ENCODE measurements around the gene CYP1A2. TPM values are rescaled to one million over a fixed set of nuclear protein-coding genes. Genes with fewer than 3 reads are reported as not detected.

CYP1A2 gene
- total RNA-seq, 1 experiment from 2014 or later, result not detected

DNA sequence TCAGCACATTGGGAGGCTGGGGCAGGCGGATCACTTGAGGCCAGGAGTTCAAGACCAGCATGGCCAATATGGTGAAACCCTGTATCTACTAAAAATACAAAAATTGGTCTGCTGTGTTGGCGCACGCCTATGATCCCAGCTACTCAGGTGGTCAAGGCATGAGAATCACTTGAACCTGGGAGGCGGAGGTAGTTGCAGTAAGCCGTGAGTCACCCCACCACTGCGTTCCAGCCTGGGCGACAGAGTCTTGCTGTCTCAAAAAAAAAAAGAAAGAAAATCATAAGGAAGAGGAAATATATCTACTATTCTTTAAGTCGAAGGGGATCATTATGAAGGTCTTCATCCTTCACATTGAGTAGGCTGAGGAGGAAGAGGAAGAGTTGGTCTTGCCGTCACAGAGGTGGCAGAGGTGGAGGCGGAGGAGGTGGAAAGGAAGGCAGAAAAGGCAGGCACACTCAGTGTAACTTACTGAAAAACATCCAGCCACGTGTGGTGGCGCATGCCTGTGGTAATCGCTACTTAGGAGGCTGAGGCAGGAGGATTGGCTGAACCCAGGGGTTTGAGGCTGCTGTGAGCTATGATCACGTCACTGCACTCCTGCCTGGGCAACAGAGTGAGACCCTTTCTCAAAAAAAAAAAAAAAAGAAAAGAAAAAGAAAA, 47.5 kb downstream of the CYP1A2 start:
- H3K14ac ChIP-seq (ENCODE audit: insufficient read depth, low read length), result no peak overlapping the region
- no peak overlapping the region for H3K23ac ChIP-seq (ENCODE audit: insufficient read length, low read depth, low read length)
- no peak overlapping the region for H3K4me2 ChIP-seq (ENCODE audit: insufficient read depth, insufficient read length, low read length)
- no peak overlapping the region for H2BK120ac ChIP-seq (ENCODE audit: low read depth, low read length, poor library complexity, severe bottlenecking)
- H3K56ac ChIP-seq (ENCODE audit: insufficient read length, low read depth, low read length), result no peak overlapping the region
- no peak overlapping the region for H2BK20ac ChIP-seq (ENCODE audit: low read depth, low read length, poor library complexity, severe bottlenecking)
- no peak for DNase-seq
- H4K5ac ChIP-seq (ENCODE audit: insufficient read length, low read depth, low read length), result no peak overlapping the region
- no peak overlapping the region for H2BK15ac ChIP-seq (ENCODE audit: low read depth, low read length)
- no peaks in the 10 kb centered on the region for H3K79me1 ChIP-seq (ENCODE audit: insufficient read depth, low read depth, low read length, poor library complexity, severe bottlenecking)
- Mint-ChIP-seq H3K4me3 (no peak overlapping the region), H3K27ac (no peak overlapping the region; a peak in 1 of 7 replicates), H3K36me3 (ENCODE audit: insufficient read depth in 1 of 3, low read depth in 3 of 3) (peaks cover 2 to 9% (median 7%) of the 10 kb centered on the region in 3 experiments; a peak in 6 of 7 replicates), H3K27me3 (ENCODE audit: low read depth) (no peaks in the 10 kb centered on the region), H3K4me1 (peaks cover 16 to 20% of the 10 kb centered on the region in 2 experiments), H3K9me3 (no peaks in the 10 kb centered on the region)
- H3K4me1 ChIP-seq (ENCODE audit: insufficient read depth, low read length), result no peaks in the 10 kb centered on the region
- H3K27me3 ChIP-seq (ENCODE audit: insufficient read depth, low read length), result no peaks in the 10 kb centered on the region
- WGBS (ENCODE audit: extremely low coverage, insufficient read length, low lambda C conversion rate), result no CpG with 5 or more reads among the region's 14 CpGs
- H2BK12ac ChIP-seq (ENCODE audit: insufficient read length, low read depth, low read length), result no peak overlapping the region
- no peak overlapping the region for H3K18ac ChIP-seq (ENCODE audit: insufficient read length, low read depth, low read length)
- no peak overlapping the region for H3K27ac ChIP-seq (ENCODE audit: insufficient read length, low read depth, low read length)
- H3K9me3 ChIP-seq (ENCODE audit: control insufficient read depth, low read depth, low read length), result no peaks in the 10 kb centered on the region
- no peak overlapping the region for H2AK5ac ChIP-seq (ENCODE audit: insufficient read length, low read length)
- no peak overlapping the region for H3T11ph ChIP-seq (ENCODE audit: low read length)
- H3K79me2 ChIP-seq (ENCODE audit: insufficient read depth, low read length), result no peaks in the 10 kb centered on the region
- no peak overlapping the region for H2BK5ac ChIP-seq (ENCODE audit: insufficient read length, low read length)
- H3K23me2 ChIP-seq (ENCODE audit: insufficient read length, low read depth, low read length, poor library complexity, severe bottlenecking), result no peaks in the 10 kb centered on the region
- no peak overlapping the region for H4K8ac ChIP-seq (replicated peaks; ENCODE audit: insufficient read length, low read depth, low read length)
- no peak overlapping the region for H3K9ac ChIP-seq (ENCODE audit: extremely low read depth, insufficient read length, low read length)
- H4K91ac ChIP-seq (ENCODE audit: insufficient read length, low read depth, low read length), result no peak overlapping the region
- H2AFZ ChIP-seq (ENCODE audit: low read length), result no peak overlapping the region
- no peaks in the 10 kb centered on the region for H4K20me1 ChIP-seq (ENCODE audit: control insufficient read depth, insufficient read depth, insufficient read length)
- TF ChIP-seq, protein P1, sequence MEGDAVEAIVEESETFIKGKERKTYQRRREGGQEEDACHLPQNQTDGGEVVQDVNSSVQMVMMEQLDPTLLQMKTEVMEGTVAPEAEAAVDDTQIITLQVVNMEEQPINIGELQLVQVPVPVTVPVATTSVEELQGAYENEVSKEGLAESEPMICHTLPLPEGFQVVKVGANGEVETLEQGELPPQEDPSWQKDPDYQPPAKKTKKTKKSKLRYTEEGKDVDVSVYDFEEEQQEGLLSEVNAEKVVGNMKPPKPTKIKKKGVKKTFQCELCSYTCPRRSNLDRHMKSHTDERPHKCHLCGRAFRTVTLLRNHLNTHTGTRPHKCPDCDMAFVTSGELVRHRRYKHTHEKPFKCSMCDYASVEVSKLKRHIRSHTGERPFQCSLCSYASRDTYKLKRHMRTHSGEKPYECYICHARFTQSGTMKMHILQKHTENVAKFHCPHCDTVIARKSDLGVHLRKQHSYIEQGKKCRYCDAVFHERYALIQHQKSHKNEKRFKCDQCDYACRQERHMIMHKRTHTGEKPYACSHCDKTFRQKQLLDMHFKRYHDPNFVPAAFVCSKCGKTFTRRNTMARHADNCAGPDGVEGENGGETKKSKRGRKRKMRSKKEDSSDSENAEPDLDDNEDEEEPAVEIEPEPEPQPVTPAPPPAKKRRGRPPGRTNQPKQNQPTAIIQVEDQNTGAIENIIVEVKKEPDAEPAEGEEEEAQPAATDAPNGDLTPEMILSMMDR (conservative IDR thresholded peaks at IDR 0.05), result no peak
- no peak overlapping the region for H3K4ac ChIP-seq (ENCODE audit: low read depth, low read length)

All from H9 (cell line).